SK-N-MC (cell line): ENCODE measurements around the gene PIAS1.

Experiments used
- EZH2 ChIP-seq: fragments of 200-600 bp; sonication (generic); IDR thresholded peaks from one replicate; pipeline ENCODE4 v1.6.1; 2017; ENCODE audit warnings: antibody characterized with exemption
- POLR2AphosphoS5 ChIP-seq: IDR thresholded peaks from 2 replicates; pipeline ENCODE4 v1.6.1; 2012; ENCODE audit warnings: mild to moderate bottlenecking, low read depth, low read length, borderline replicate concordance

DNA sequence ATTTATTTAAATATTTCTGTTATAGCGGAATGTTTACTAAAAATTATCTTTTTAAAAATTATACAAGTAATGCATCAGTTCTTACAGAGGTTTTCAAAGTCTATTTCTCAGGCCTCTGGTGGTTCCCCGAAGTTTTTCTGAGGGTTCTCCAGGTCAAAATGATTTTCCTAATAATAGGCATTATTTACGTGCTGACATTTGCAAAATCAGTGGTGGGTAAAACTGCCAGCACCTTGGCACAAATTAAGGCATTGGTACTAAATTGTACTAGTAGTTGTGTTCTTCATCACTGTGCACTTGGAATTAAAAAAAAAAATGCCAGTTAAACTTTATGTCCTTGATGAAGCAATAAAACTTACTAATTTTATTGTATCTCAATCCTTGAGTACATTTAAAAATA is 9.5 kb downstream of the PIAS1 start:
- TF ChIP-seq EZH2 (no peak), POLR2AphosphoS5 (no peak)
